Measurements from ENCODE around the gene TTC9B.

Gene TTC9B

DNA sequence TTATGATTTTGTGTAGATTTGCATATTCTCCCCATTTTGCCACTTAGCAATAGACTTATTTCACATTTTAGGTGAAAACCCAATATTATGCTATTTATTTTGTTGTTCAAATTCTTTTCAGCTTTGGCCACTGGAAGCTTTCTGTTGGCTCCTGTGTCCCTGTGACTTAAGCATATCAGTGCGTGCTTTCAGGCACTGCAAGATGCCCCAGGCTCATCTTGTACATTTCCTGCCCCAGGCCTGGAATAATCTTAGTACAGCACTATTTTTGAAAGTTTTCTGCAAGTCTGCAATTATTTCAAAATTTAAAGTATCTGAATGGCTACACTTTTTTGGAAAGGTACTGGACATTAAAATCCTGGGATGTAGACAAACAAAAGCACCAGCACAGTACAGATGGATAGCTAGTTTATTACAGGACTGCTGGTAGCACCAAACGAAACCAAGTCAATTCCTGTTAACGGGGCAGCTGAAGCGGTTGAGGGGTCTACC lies 11.8 kb upstream of the TTC9B start:
- TF ChIP-seq, protein P1, sequence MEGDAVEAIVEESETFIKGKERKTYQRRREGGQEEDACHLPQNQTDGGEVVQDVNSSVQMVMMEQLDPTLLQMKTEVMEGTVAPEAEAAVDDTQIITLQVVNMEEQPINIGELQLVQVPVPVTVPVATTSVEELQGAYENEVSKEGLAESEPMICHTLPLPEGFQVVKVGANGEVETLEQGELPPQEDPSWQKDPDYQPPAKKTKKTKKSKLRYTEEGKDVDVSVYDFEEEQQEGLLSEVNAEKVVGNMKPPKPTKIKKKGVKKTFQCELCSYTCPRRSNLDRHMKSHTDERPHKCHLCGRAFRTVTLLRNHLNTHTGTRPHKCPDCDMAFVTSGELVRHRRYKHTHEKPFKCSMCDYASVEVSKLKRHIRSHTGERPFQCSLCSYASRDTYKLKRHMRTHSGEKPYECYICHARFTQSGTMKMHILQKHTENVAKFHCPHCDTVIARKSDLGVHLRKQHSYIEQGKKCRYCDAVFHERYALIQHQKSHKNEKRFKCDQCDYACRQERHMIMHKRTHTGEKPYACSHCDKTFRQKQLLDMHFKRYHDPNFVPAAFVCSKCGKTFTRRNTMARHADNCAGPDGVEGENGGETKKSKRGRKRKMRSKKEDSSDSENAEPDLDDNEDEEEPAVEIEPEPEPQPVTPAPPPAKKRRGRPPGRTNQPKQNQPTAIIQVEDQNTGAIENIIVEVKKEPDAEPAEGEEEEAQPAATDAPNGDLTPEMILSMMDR (IDR thresholded peaks at IDR 0.05; ENCODE audit: low read depth, low read length, missing control alignments) = no peak
- H3K4me3 ChIP-seq (replicated peaks; ENCODE audit: low read depth, low read length) = no peak overlapping the region
- no peak for DNase-seq (ENCODE audit: extremely low read depth, low read depth)

DNA sequence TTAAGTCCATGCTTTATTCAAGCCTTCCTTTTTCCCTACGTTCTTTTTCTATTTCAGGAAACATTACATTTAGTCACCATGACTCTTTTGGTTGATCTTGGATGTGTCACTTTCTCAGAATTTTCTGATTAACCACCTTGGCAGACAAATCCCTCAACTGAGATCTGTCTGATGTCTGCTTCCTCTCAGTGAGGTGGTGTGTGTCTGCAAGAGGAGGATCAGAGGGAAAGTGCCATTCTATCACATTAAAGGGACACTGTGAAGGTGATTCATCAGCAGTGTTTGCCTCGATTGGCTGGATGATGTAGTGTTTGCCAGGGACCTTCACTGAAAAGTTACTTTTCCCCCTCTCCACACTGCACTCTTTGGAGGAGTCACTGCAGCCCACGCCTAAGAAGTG lies 11.3 kb upstream of the TTC9B start:
- TF ChIP-seq, protein P1 (IDR thresholded peaks at IDR 0.05; ENCODE audit: low read depth, low read length, missing control alignments) = no peak
- no peak for DNase-seq (ENCODE audit: extremely low read depth, low read depth)
- H3K4me3 ChIP-seq (replicated peaks; ENCODE audit: low read depth, low read length) = no peak overlapping the region

DNA sequence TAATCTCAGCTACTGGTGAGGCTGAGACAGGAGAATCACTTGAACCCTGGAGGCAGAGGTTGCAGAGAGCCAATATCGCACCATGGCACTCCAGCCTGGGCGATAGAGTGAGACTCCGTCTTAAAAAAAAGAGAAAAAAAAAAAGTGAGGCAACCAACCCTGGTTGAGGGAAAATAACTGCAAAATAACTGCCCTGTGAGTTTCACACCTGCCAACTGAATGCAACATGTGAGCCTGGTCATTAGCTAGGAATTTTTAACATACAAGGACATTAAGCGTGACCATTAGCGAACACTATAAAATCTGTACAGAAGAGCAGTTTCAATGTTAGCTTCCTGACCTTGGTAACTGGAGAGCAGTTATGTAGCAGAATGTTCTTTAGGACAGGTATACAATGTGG lies 10.7 kb upstream of the TTC9B start:
- DNase-seq (ENCODE audit: extremely low read depth, low read depth) = no peak
- no peak overlapping the region for H3K4me3 ChIP-seq (replicated peaks; ENCODE audit: low read depth, low read length)
- TF ChIP-seq, protein P1 (IDR thresholded peaks at IDR 0.05; ENCODE audit: low read depth, low read length, missing control alignments) = no peak

DNA sequence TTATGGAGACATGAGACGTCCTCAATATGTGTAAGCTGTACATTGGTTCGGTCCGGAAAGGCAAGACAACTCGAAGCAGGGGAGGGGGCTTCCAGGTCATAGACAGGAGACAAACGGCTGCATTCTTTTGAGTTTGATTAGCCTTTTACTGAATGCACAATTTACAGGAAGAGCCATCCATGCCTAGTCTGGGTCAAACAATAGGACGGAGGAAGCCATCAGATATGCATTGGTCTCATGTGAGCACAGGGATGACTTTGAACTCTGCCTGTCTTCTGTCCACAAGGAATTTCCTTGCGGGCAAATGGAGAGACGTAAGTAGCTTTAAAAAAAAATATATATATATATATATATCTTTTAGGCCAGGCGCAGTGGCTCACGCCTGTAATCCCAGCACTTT lies 10.2 kb upstream of the TTC9B start:
- no peak for DNase-seq (ENCODE audit: extremely low read depth, low read depth)
- no peak overlapping the region for H3K4me3 ChIP-seq (replicated peaks; ENCODE audit: low read depth, low read length)
- TF ChIP-seq, protein P1 (IDR thresholded peaks at IDR 0.05; ENCODE audit: low read depth, low read length, missing control alignments) = no peak

DNA sequence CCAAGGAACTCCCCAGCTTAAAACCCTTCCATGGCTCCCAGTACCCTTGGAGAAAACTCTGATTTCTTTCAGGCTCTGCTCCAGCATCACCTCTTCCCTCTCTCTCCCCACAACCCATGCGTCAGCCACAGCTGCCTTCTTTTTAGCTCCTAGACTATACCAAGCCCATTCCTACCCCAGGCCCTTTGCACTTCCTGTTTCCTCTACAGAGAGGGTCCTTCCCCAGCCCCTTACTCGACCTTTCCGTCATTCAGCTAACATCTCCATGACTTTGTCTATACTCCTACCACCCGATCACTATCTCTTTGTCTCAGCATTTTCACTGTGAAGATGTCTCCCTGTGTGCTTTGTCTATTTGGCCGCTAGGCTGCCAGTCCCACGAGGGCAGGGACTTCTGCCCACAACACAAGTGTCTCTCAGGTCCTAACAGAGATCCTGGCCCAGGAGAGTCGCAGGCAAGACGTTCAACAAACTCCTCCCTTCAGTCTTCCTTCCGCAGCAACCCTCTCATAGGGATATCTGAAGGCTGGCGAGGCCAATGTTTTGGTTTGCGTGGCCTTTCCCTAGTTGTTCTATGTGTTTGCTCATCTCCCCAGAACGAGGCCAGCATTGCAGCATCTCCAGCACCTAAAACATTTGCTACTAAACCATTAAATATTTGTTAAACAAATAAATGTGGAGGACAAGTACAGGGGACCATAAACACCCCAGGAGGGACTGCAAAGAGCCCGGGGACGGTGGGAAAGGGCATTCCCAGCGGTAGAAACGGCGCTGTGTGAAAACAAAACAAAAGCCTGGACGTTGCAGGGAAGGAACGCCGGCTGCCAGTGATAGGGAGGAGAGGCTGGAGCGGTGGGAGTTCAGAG lies 7.5 kb upstream of the TTC9B start:
- DNase-seq (ENCODE audit: extremely low read depth, low read depth) = no peak
- H3K4me3 ChIP-seq (replicated peaks; ENCODE audit: low read depth, low read length) = peak overlapping the region; percentile 8; the same call in 1 of the 2 replicates
- TF ChIP-seq, protein P1 (IDR thresholded peaks at IDR 0.05; ENCODE audit: low read depth, low read length, missing control alignments) = no peak

DNA sequence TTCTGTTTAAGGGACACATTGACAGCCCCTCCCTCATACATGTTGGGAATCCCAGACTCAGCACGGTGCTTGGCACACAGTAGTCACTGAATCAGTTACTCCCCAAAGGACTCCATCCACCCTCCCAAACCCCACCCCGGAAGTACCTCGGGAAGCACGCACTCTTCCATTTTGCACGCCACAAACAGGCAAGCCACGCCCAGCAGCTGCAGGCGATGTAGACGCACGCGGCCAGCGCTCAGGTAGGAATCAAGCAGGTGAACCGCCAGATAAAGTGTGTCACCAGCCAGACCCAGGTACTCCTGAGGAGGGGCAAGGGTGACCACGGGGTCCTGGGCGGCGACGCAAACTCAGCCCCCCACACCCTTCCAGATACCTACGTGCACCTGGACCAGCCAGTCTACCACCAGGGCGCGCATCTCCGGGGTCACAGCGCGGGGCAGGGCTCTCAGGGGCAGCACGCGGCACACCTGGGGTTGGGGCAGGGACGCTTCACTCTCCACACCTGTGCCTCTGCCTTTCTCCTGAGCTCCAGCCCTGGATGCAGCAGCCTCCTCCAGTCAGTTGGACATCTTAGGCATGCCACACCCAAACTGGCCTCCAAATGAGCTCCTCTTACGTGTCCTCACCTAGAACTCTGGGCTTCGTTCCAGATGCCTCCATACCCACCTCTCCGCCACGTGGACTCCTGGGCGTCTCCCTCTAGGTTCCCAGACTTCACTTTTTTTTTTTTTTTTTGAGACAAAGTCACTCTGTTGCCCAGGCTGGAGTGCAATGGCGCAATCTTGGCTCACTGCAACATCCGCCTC lies 6.4 kb upstream of the TTC9B start:
- DNase-seq (ENCODE audit: extremely low read depth, low read depth) = no peak
- H3K4me3 ChIP-seq (replicated peaks; ENCODE audit: low read depth, low read length) = no peak overlapping the region
- TF ChIP-seq, protein P1 (IDR thresholded peaks at IDR 0.05; ENCODE audit: low read depth, low read length, missing control alignments) = no peak

All from HFF-Myc (cell line).